HG02885 (cell line): ENCODE results near the gene MTMR3.
"Not testable (repeated sequence)": the region's sequence is repeated elsewhere in the genome, so short reads cannot be mapped to it uniquely, and the experiment has no call there.

ENCODE experiments used
- ATAC-seq: cut with Tn5 transposase; IDR thresholded peaks from one replicate; pipeline ENCODE4 v1.9.1; 2021; ENCODE audit warnings: mild to moderate bottlenecking; ENCODE audit not compliant: unreplicated experiment, poor library complexity

The MTMR3 gene

GRCh38 chr22:30043161-30043560 lies 160.2 kb downstream of the MTMR3 start:
- no peak for ATAC-seq

DNA sequence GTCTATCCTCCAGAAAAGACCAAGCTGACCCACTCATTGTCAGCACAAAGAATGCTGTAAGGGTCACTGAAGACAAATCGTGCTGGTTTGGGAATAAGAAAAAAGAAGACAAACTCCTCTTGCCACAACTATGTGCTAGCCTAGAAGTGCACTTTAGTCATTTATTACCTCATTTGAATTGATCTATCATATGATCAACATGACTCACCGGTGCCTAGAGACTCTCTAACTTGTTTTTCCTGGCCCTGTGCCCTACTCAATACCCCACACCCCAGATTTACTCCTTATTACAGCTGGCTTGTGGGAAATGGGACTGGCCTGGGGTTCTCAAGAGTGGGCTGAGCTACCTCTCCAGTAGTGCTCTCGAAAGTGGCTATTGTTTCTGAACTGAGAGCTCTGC lies 161.4 kb downstream of the MTMR3 start:
- no peak for ATAC-seq

DNA sequence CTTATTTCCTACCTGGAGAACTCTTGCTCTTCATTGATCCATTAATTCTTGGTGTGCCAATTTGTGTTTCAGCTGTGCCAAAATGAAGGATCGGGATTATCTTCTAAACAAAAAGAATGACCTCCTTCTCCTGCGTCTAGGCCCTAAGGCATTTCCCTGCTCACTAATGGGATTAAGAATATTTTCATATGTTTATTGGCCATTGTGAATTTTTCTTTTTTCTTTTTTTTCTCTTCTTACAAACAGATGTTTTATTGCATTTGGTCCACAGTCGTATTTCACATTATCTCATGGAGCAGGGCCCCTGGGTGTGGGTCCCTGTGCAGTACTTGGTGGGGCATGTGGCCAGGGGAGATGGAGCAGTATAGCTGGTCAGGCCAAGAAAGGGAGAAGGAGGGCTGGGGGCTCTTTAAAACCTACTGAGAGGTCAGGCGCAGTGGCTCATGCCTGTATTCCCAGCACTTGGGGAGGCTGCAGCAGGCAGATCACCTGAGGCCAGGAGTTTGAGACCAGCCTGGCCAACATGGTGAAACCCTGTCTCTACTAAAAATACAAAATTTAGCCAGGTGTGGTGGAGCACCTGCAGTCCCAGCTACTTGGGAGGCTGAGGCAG lies 162.0 kb downstream of the MTMR3 start:
- no peak for ATAC-seq

- no peak for ATAC-seq
Measured at GRCh38 chr22:30045494-30045887, 162.5 kb downstream of the MTMR3 start.

GRCh38 chr22:30045901-30046715 lies 163.1 kb downstream of the MTMR3 start:
- ATAC-seq = no peak

GRCh38 chr22:30046716-30047363 lies 163.9 kb downstream of the MTMR3 start:
- ATAC-seq = no peak

GRCh38 chr22:30047364-30047738 lies 164.4 kb downstream of the MTMR3 start:
- ATAC-seq = no peak

DNA sequence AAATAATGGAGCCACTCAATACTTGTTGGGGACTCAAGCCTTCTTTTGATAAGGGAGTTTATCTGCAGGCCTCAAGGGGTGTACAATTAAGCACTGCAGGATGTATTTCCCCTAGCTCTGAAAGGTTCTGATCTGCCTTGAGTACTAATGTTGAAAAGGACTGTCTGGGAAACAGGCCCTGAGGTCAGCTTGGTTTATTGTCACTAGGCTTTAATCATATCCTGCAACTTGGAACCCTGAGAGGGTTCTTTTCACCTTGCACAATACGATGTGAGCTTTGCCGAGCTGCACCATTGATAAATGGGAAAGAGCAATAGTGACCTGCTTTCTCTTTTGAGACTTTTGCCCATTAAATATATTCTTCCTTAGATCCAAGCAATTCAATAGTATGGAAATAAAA lies 165.7 kb downstream of the MTMR3 start:
- no peak for ATAC-seq

GRCh38 chr22:30054067-30054763 lies 171.2 kb downstream of the MTMR3 start:
- ATAC-seq = no peak

DNA sequence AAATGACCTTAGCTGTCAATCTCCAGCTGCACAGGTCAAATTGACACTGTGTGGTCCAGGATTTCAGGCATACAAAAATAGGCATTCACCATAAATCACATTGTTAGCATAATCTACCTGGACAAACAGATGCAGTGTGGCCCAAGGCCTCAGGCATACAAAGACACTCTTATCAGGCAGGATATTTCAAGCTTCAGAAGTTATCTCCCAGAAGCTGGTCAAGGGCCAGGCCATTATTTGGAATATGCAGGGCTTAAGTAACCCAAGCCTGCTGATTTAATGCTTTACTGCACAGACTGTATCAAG lies 171.7 kb downstream of the MTMR3 start:
- no peak for ATAC-seq

DNA sequence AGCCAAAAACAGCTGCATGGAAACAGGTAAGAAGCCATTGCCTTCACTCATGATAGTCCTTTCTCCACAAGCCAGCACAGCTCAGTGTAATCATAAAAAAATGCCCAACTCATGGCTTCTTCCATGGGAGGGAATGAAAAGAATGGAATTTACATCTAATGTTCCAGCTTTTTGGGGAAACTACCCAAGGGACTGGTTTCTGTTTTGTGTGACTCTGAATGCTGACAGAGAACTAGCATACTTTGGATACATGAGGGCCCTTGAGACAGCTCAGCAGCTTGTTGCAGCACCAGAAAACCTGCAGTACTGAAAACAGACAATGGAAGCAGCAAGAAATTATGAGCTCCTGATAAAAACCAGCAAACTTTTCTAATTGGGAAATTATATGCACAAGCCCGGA lies 173.0 kb downstream of the MTMR3 start:
- no peak for ATAC-seq

- ATAC-seq = no peak
Measured at GRCh38 chr22:30057375-30057774, 174.4 kb downstream of the MTMR3 start.

DNA sequence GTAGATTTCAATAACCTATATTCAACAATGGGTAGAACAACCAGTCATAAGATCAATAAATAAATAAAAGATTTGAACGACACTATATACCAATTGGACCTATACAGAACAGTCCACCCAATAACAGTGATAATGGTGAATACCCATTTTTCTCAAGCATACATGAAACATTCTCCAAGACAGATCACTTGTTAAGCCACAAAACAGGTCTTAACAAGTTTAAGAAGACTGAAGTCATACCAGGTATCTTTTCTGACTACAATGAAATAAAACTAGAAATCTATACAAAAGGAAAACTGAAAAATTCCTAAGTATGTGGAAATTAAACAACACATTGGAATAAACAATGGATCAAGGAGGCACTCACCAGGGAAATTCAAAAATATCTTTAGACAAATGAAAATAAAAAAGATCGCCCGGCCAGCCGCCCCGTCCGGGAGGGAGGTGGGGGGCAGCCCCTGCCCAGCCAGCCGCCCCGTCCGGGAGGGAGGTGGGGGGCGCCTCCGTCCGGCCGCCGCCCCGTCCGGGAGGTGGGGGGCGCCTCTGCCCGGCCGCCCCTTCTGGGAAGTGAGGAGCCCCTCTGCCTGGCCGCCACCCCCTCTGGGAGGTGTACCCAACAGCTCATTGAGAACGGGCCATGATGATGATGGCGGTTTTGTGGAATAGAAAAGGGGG lies 176.5 kb downstream of the MTMR3 start:
- ATAC-seq = not testable (repeated sequence)

DNA sequence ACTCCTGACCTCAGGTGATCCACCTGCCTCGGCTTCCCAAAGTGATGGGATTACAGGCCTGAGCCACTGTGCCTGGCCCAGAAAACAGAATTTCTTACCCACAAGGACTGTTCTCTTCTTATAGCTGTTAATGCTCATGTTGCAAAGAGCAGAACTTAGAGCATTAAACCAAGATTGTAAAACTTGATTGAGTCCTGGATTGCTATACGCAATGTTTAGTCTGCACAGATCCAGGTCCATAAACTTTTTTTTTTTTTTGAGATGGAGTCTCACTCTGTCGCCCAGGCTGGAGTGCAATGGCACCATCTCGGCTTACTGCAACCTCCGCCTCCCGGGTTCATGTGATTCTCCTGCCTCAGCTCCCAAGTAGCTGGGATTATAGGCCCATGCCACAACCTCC lies 178.1 kb downstream of the MTMR3 start:
- not testable (repeated sequence) for ATAC-seq

DNA sequence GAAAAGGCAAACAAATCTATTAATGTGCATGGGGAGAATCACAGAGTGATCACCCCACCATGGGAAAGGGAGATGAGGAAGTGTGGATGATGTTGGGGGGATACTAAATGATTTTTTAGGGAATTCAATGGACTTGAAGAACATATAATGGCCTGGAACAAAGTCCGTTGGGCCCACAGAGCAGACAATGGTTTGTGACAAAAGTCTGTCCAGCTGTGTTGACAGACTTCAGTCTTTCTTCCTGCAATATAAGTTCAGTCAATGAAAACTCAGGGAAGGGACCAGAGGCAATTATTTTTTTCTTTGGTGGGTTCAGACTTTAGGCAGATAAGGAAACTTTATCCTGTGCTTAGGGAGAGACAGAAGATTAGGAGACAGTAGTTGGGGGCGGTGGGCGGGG lies 179.3 kb downstream of the MTMR3 start:
- ATAC-seq = no peak

GRCh38 chr22:30062950-30063349 lies 180.0 kb downstream of the MTMR3 start:
- ATAC-seq = no peak

DNA sequence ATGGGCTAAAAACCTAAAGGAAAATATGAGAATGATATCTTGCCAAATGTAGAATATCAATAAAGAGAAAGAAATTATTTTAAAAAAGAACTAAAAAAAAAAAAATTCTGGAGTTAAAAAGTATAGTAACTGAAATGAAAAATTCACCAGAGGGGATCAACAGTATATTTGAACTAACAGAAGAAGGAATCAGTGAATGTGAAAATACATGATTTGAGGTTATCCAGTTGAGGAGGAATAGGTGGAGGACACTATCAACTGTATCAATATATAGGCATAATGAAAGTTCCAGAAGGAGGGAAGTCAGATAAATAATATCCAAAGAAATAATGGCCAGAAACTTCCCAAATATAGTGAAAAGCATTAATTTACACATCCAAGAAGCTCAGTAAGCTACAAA lies 181.2 kb downstream of the MTMR3 start:
- ATAC-seq = no peak

DNA sequence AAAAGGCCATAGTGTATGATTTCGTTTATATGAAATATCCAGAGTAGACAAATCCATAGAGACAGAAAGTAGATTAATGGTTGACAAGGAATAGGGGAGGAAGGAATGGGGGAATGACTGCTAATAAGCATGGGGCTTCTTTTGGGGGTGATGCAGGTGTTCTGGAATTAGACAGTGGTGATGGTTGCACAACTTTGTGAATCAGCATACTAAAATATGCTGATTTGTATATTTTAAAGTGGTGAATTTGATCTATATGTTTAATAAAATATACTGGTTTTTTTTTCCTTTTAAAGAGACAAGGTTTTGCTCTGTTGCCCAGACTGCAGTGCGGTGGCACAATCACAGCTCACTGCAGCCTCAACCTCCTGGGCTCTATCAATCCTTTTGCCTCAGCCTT lies 190.8 kb downstream of the MTMR3 start:
- ATAC-seq = no peak

GRCh38 chr22:30074147-30074546 lies 191.2 kb downstream of the MTMR3 start:
- ATAC-seq = no peak

DNA sequence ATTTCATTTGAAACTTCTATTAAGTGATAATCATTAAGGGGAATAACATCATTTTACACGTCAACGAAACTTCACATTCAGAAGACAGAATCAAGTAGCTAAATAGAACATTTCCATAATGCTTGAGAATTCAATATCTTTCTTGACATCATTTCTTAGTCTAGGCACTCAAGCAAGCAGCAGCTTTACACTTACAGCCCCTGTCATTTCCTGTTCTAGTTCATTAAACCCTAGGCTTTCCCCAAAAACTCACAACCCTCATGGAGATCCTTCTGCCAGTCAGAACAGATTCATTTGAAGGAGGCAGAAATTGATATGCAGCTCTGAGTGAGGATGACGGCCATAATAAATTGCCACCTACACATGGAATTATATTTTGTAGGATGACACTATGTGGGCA lies 192.0 kb downstream of the MTMR3 start:
- ATAC-seq = no peak
